ENCODE measurements around the gene ZNF207. TPM values are rescaled to one million over a fixed set of nuclear protein-coding genes. Genes with fewer than 3 reads are reported as not detected.
A peak's percentile ranks its signal among the peaks of the same experiment; 100 is the strongest.

The ZNF207 gene
- total and polyA plus RNA-seq, 5 donors from 2014 or later: 149 to 316 (median 185) TPM

DNA sequence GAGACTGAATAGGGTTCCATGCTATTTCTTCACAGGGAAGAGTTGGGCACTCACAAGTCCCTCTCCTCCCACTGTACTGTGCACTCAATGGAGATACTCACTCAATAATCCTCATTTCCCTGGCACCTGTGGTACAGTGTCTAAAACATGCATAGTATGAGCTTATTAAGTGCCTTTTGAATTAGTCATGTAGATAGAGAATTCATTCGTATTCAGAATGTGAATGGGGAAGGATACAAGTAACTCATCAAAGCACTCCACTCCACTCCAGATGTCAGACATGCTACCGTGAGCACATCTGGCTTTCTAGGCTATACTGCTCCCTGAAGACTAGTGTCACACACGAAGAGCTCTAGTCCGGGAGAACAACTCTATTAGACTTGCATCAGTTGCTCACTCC, 14.3 kb upstream of the ZNF207 start:
- Histone ChIP-seq H3K9me3 (ENCODE audit: control insufficient read depth in 2 of 2, low read length in 2 of 2) (no peaks in the 10 kb centered on the region), H3K27ac (ENCODE audit: insufficient read depth, low read length, poor library complexity, severe bottlenecking) (no peak overlapping the region), H3K4me3 (ENCODE audit: low read depth, low read length) (no peak overlapping the region), H3K4me1 (ENCODE audit: control insufficient read depth, insufficient read depth, low read length, poor library complexity, severe bottlenecking) (peaks cover under 1% of the 10 kb centered on the region), H3K36me3 (ENCODE audit: control insufficient read depth, insufficient read depth, low read length) (peaks cover 43% of the 10 kb centered on the region), H3K27me3 (ENCODE audit: control insufficient read depth, insufficient read depth, low read length) (no peaks in the 10 kb centered on the region)
- no peak for DNase-seq
- Mint-ChIP-seq H3K4me1 (peaks cover 9 to 19% (median 14%) of the 10 kb centered on the region in 4 donors), H3K36me3 (peaks cover 32% of the 10 kb centered on the region), H3K27me3 (no peaks in the 10 kb centered on the region), H3K4me3 (peak overlapping the region in 1 of 4 donors; percentile 33), H3K27ac (no peak overlapping the region), H3K9me3 (no peaks in the 10 kb centered on the region)
- ATAC-seq (ENCODE audit: low read depth in 2 of 2): no peak

DNA sequence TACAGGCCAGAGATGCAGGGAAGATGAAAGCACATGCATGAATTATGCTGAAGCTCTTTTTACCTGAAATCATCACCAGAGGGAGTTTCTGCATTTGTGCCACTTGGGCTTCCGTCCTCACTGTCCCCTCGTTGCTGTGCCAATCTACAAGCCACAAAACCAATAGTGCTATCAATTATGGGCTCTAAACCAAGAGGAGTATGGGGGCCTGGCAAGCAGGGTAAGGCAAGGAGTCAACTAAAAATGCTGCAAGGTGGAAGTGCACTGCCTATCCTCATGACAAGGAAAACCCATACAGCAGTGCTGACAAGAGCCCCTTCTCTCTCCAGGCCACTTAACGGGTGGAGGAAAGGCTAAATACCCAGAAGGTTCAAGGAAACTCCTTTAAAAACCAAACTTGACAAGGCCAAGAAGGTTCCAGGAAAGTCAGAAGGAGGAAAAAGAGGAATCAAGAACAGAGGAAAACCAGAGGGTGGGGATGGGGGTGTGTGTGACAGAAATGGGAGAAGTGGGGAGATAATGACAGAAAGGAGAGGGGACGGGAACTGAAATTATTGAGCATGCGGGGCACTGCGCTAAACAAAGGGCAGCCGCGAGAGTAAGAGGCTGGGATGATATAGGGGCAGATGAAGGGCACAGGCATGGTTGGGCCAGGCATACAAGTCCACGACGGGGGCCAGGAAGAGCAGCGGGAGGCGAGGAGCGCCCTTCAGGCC, 8.7 kb upstream of the ZNF207 start:
- Mint-ChIP-seq H3K27ac (peak overlapping the region; percentile 89 to 92 (median 91)), H3K4me3 (peak overlapping the region; percentile 88 to 99 (median 94)), H3K36me3 (peaks cover 12% of the 10 kb centered on the region), H3K4me1 (peaks cover 3 to 25% (median 14%) of the 10 kb centered on the region in 4 donors), H3K27me3 (no peaks in the 10 kb centered on the region), H3K9me3 (no peaks in the 10 kb centered on the region)
- H3K9me3 ChIP-seq (ENCODE audit: control insufficient read depth in 2 of 2, low read length in 2 of 2): no peaks in the 10 kb centered on the region
- peaks cover 15% of the 10 kb centered on the region for H3K36me3 ChIP-seq (ENCODE audit: control insufficient read depth, insufficient read depth, low read length)
- H3K4me1 ChIP-seq (ENCODE audit: control insufficient read depth, insufficient read depth, low read length, poor library complexity, severe bottlenecking): peaks cover 15% of the 10 kb centered on the region
- no peaks in the 10 kb centered on the region for H3K27me3 ChIP-seq (ENCODE audit: control insufficient read depth, insufficient read depth, low read length)
- DNase-seq: peak; percentile 39 to 84 (median 73)
- peak overlapping the region; percentile 82 for H3K27ac ChIP-seq (ENCODE audit: insufficient read depth, low read length, poor library complexity, severe bottlenecking)
- H3K4me3 ChIP-seq (ENCODE audit: low read depth, low read length): peak overlapping the region; percentile 88
- peak; percentile 38 to 41 for ATAC-seq (ENCODE audit: low read depth in 2 of 2)

DNA sequence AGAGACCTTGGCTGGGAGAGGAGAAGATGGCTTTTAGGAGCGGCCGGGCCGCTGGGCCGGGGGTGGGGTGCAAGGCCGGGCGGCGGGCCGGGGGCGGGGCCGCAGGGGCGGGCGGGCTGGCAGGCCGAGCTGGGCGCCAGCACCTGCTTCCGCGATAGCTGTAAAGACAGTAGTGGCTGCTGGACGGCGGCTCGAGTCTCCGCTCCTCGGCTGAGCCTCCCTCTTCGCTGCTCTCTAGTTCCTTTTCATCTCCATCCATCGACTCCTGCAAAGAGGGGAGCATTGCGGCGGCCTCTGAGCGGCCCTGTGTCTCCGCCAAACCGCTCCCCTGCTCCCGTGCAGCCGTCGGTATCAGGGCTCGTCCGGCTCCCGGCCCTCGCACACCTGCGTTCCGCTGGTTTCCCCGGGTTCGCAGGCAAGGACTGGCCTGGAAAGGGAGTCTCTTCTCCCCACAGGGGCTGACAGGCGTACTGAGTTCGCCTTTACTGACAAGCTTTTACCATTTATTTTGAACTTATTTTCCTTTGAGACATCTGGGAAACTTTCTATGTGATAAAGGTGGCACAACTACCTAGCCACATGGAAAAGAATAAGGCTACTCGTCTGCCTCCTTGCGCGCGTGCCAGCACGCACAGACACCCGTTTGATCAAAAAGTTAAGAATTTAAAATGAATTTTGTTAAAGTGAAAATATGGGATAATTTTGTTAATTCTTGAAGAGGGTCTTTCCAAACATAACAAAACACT, 7.9 kb upstream of the ZNF207 start, which contains the start of gene C17orf75:
TSS of gene C17orf75 (minus strand) at position 317 of the 746 bp plus-strand sequence. CDS start at position 283, 34 bp downstream.
- H3K4me3 ChIP-seq (ENCODE audit: low read depth, low read length): peak within 1 kb of the TSS; percentile 88
- Mint-ChIP-seq H3K27ac (peak within 1 kb of the TSS; percentile 89 to 95 (median 91)), H3K4me3 (peak within 1 kb of the TSS; percentile 88 to 99 (median 94)), H3K27me3 (no peaks in the 10 kb centered on the region), H3K4me1 (peaks cover 3 to 25% (median 14%) of the 10 kb centered on the region in 4 donors), H3K36me3 (peaks cover 12% of the 10 kb centered on the region), H3K9me3 (no peaks in the 10 kb centered on the region)
- no peaks in the 10 kb centered on the region for H3K27me3 ChIP-seq (ENCODE audit: control insufficient read depth, insufficient read depth, low read length)
- ATAC-seq (ENCODE audit: low read depth in 2 of 2) (peak; percentile 92 to 93), DNase-seq (peak; percentile 56 to 90 (median 75))
- peaks cover 15% of the 10 kb centered on the region for H3K4me1 ChIP-seq (ENCODE audit: control insufficient read depth, insufficient read depth, low read length, poor library complexity, severe bottlenecking)
- H3K27ac ChIP-seq (ENCODE audit: insufficient read depth, low read length, poor library complexity, severe bottlenecking): peak within 1 kb of the TSS; percentile 82
- H3K36me3 ChIP-seq (ENCODE audit: control insufficient read depth, insufficient read depth, low read length): peaks cover 8% of the 10 kb centered on the region
- no peaks in the 10 kb centered on the region for H3K9me3 ChIP-seq (ENCODE audit: control insufficient read depth in 2 of 2, low read length in 2 of 2)

DNA sequence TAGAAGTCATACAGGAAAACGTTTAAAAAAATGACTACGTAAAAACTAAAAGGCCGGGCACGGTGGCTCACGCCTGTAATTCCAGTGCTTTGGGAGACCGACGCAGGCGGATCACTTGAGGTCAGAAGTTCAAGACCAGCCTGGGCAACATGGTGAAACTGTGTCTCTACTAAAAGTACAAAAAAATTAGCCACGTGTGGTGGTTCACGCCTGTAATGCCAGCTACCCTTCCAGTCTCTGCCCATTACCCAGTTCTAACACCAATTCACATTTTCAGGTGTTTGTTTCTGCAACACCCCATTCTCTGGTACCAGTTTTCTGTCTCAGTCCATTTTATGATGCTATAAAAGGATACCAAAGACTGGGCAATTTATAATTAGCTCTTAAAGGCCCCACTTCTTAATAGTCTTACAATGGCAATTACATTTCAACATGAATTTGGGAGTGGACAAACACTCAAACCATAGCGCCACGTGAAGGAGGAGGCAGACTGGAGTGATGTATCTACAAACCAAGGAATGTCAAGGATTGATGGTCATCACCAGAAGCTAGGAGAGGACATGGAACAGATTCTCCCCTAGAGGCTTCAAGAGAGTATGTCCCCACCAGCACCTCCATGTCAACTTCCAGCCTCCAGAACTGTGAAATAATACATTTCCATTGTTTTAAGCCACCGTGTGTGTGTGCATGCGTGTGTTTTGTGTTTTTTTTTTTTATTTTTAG, 7.2 kb upstream of the ZNF207 start:
- Mint-ChIP-seq H3K4me1 (peaks cover 3 to 25% (median 14%) of the 10 kb centered on the region in 4 donors), H3K9me3 (no peaks in the 10 kb centered on the region), H3K27ac (peak overlapping the region; percentile 70 to 95 (median 91)), H3K27me3 (no peaks in the 10 kb centered on the region), H3K4me3 (peak overlapping the region; percentile 88 to 99 (median 94)), H3K36me3 (peaks cover 10% of the 10 kb centered on the region)
- Histone ChIP-seq H3K27ac (ENCODE audit: insufficient read depth, low read length, poor library complexity, severe bottlenecking) (peak overlapping the region; percentile 82), H3K4me1 (ENCODE audit: control insufficient read depth, insufficient read depth, low read length, poor library complexity, severe bottlenecking) (peaks cover 15% of the 10 kb centered on the region), H3K9me3 (ENCODE audit: control insufficient read depth in 2 of 2, low read length in 2 of 2) (no peaks in the 10 kb centered on the region), H3K36me3 (ENCODE audit: control insufficient read depth, insufficient read depth, low read length) (peaks cover 2% of the 10 kb centered on the region), H3K27me3 (ENCODE audit: control insufficient read depth, insufficient read depth, low read length) (no peaks in the 10 kb centered on the region), H3K4me3 (ENCODE audit: low read depth, low read length) (peak overlapping the region; percentile 88)
- ATAC-seq (ENCODE audit: low read depth in 2 of 2) (no peak), DNase-seq (no peak)

DNA sequence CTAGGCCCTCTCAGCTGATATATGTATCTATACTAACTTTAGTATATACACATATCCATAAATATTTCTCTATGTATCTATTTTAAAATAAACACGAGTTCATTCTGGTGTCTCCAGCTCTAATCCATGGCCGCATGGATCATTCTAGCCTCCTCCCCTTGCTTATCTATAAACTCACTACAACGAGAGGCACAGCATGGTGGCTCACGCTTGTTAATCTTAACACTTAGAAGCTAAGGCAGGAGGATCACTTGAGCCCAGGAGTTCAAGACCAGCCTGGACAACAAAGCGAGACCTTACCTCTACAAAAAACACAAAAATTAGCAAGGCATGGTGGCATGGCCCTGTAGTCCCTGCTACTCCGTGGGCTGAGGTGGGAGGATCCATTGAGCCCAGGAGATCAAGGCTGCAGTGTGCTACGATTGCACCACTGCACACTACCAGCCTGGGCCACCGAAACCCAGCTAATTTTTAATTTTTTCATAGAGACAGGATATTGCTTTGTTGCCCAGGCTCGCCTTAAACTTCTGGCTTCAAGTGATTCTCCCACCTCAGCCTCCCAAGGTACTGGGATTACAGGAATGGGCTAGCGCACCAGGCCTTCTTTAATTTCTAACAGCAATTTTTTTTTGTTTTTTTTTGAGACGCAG, 3.9 kb upstream of the ZNF207 start:
- H3K9me3 Mint-ChIP-seq: peaks cover 0 to 3% (median 0%) of the 10 kb centered on the region in 7 donors
- Histone ChIP-seq H3K9me3 (ENCODE audit: control insufficient read depth in 2 of 2, low read length in 2 of 2) (no peaks in the 10 kb centered on the region), H3K27ac (ENCODE audit: insufficient read depth, low read length, poor library complexity, severe bottlenecking) (no peak overlapping the region), H3K36me3 (ENCODE audit: control insufficient read depth, insufficient read depth, low read length) (no peaks in the 10 kb centered on the region), H3K27me3 (ENCODE audit: control insufficient read depth, insufficient read depth, low read length) (no peaks in the 10 kb centered on the region), H3K4me3 (ENCODE audit: low read depth, low read length) (no peak overlapping the region), H3K4me1 (ENCODE audit: control insufficient read depth, insufficient read depth, low read length, poor library complexity, severe bottlenecking) (peaks cover 16% of the 10 kb centered on the region)
- ATAC-seq (ENCODE audit: low read depth in 2 of 2) (no peak), DNase-seq (no peak)
- H3K27me3 Mint-ChIP-seq: peaks cover 4% of the 10 kb centered on the region
- H3K4me1 Mint-ChIP-seq: peaks cover 7 to 32% (median 15%) of the 10 kb centered on the region in 4 donors
- H3K27ac Mint-ChIP-seq: no peak overlapping the region
- H3K4me3 Mint-ChIP-seq: peak overlapping the region in 1 of 4 donors; percentile 40
- H3K36me3 Mint-ChIP-seq: peaks cover 11% of the 10 kb centered on the region

DNA sequence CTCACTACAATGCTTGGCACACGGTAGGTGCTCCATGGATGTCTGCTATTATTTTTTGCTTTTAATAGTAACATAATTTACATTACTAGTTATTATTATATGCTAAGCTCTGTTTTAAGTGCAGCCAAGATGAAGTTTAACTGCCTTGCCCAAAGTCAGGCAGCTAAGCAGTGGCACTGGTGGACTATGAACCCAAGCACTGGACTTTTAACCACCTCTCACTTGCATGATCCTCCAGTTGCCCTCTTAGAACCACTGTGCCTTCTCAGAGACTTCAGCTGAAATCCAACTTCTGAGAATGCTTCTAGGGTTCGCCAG, 1.5 kb upstream of the ZNF207 start:
- peak overlapping the region; percentile 54 to 99 (median 81) for H3K4me3 Mint-ChIP-seq
- no peak for DNase-seq
- H3K36me3 Mint-ChIP-seq: peaks cover 16% of the 10 kb centered on the region
- H3K27ac Mint-ChIP-seq: peak overlapping the region in 2 of 3 donors; percentile 65 to 99
- no peaks in the 10 kb centered on the region for H3K27me3 ChIP-seq (ENCODE audit: control insufficient read depth, insufficient read depth, low read length)
- H3K9me3 Mint-ChIP-seq: peaks cover 0 to 3% (median 0%) of the 10 kb centered on the region in 7 donors
- peaks cover 4 to 37% (median 13%) of the 10 kb centered on the region in 4 donors for H3K4me1 Mint-ChIP-seq
- no peak for ATAC-seq (ENCODE audit: low read depth in 2 of 2)
- no peak overlapping the region for H3K27ac ChIP-seq (ENCODE audit: insufficient read depth, low read length, poor library complexity, severe bottlenecking)
- H3K27me3 Mint-ChIP-seq: peaks cover 4% of the 10 kb centered on the region
- no peak overlapping the region for H3K4me3 ChIP-seq (ENCODE audit: low read depth, low read length)
- peaks cover 12% of the 10 kb centered on the region for H3K36me3 ChIP-seq (ENCODE audit: control insufficient read depth, insufficient read depth, low read length)
- H3K9me3 ChIP-seq (ENCODE audit: control insufficient read depth in 2 of 2, low read length in 2 of 2): no peaks in the 10 kb centered on the region
- peaks cover 25% of the 10 kb centered on the region for H3K4me1 ChIP-seq (ENCODE audit: control insufficient read depth, insufficient read depth, low read length, poor library complexity, severe bottlenecking)

DNA sequence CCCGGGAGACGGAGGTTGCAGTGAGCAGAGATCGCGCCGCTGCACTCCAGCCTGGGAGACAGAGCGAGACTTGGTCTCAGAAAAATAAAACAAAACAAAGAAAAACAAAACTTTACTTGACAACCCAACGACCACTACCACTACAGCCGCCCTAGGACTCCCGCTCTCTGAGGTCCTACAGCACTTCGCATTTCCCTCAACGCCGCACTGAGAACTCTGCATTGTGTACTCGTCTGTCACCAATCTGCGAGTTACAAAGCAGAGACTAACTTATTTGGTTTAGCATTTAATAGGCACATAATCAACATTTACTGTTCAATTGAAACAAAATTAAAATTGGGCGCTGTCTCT, 479 bp upstream of the ZNF207 start:
- peaks cover 19% of the 10 kb centered on the region for H3K36me3 ChIP-seq (ENCODE audit: control insufficient read depth, insufficient read depth, low read length)
- peaks cover 34% of the 10 kb centered on the region for H3K4me1 ChIP-seq (ENCODE audit: control insufficient read depth, insufficient read depth, low read length, poor library complexity, severe bottlenecking)
- no peaks in the 10 kb centered on the region for H3K27me3 ChIP-seq (ENCODE audit: control insufficient read depth, insufficient read depth, low read length)
- peak overlapping the region; percentile 99 for H3K27ac ChIP-seq (ENCODE audit: insufficient read depth, low read length, poor library complexity, severe bottlenecking)
- peak overlapping the region; percentile 92 to 99 (median 99) for H3K4me3 Mint-ChIP-seq
- no peak for ATAC-seq (ENCODE audit: low read depth in 2 of 2)
- peak overlapping the region; percentile 99 for H3K4me3 ChIP-seq (ENCODE audit: low read depth, low read length)
- H3K4me1 Mint-ChIP-seq: peaks cover 4 to 43% (median 19%) of the 10 kb centered on the region in 4 donors
- DNase-seq: no peak
- H3K9me3 Mint-ChIP-seq: peaks cover 0 to 3% (median 0%) of the 10 kb centered on the region in 7 donors
- H3K9me3 ChIP-seq (ENCODE audit: control insufficient read depth in 2 of 2, low read length in 2 of 2): no peaks in the 10 kb centered on the region
- H3K27ac Mint-ChIP-seq: peak overlapping the region; percentile 99 to 100 (median 100)
- peaks cover 4% of the 10 kb centered on the region for H3K27me3 Mint-ChIP-seq
- peaks cover 21% of the 10 kb centered on the region for H3K36me3 Mint-ChIP-seq
